ENCODE measurements around the gene ZNF57.
"Not testable (repeated sequence)": the region's sequence is repeated elsewhere in the genome, so short reads cannot be mapped to it uniquely, and the experiment has no call there.

ZNF57 gene

GRCh38 chr19:2888731-2889224 is 11.9 kb upstream of the ZNF57 start:
- in situ Hi-C loops (cut with HindIII; ENCODE audit: low sequenced_read_pairs): no loop called here

- in situ Hi-C loops (cut with HindIII; ENCODE audit: low sequenced_read_pairs): not testable (repeated sequence)
These were observed 10.2 kb upstream of the ZNF57 start for GRCh38 chr19:2890531-2890930.

GRCh38 chr19:2896694-2897093 is 4.0 kb upstream of the ZNF57 start:
- in situ Hi-C loops (cut with HindIII; ENCODE audit: low sequenced_read_pairs): no loop called here

GRCh38 chr19:2902590-2903218 is 2.0 kb downstream of the ZNF57 start:
- in situ Hi-C loops (cut with HindIII; ENCODE audit: low sequenced_read_pairs): no loop called here

GRCh38 chr19:2903326-2903725 is 2.6 kb downstream of the ZNF57 start:
- in situ Hi-C loops (cut with HindIII; ENCODE audit: low sequenced_read_pairs): not testable (repeated sequence)

- in situ Hi-C loops (cut with HindIII; ENCODE audit: low sequenced_read_pairs): no loop called here
These were observed 5.3 kb downstream of the ZNF57 start for GRCh38 chr19:2905918-2906519.

- in situ Hi-C loops (cut with HindIII; ENCODE audit: low sequenced_read_pairs): no loop called here
These were observed 6.0 kb downstream of the ZNF57 start for GRCh38 chr19:2906631-2907195.

- in situ Hi-C loops (cut with HindIII; ENCODE audit: low sequenced_read_pairs): no loop called here
These were observed 11.6 kb downstream of the ZNF57 start for GRCh38 chr19:2912306-2912705.

GRCh38 chr19:2917275-2918184 is 16.8 kb downstream of the ZNF57 start:
- in situ Hi-C loops (cut with HindIII; ENCODE audit: low sequenced_read_pairs): no loop called here

GRCh38 chr19:2922987-2923386 is 22.3 kb downstream of the ZNF57 start:
- in situ Hi-C loops (cut with HindIII; ENCODE audit: low sequenced_read_pairs): no loop called here

GRCh38 chr19:2923510-2923909 is 22.8 kb downstream of the ZNF57 start:
- in situ Hi-C loops (cut with HindIII; ENCODE audit: low sequenced_read_pairs): no loop called here

GRCh38 chr19:2926341-2927031 is 25.8 kb downstream of the ZNF57 start:
- in situ Hi-C loops (cut with HindIII; ENCODE audit: low sequenced_read_pairs): no loop called here

GRCh38 chr19:2927032-2927430 is 26.3 kb downstream of the ZNF57 start:
- in situ Hi-C loops (cut with HindIII; ENCODE audit: low sequenced_read_pairs): no loop called here

- in situ Hi-C loops (cut with HindIII; ENCODE audit: low sequenced_read_pairs): no loop called here
These were observed 32.8 kb downstream of the ZNF57 start for GRCh38 chr19:2933490-2933910.

GRCh38 chr19:2935863-2936262 is 35.1 kb downstream of the ZNF57 start:
- in situ Hi-C loops (cut with HindIII; ENCODE audit: low sequenced_read_pairs): not testable (repeated sequence)

- in situ Hi-C loops (cut with HindIII; ENCODE audit: low sequenced_read_pairs): loop anchor here (10.0 kb wide), 1 partner anchor 232 kb away; the partner anchor contains the start of gene S1PR4
These were observed 42.4 kb downstream of the ZNF57 start for GRCh38 chr19:2942928-2943640.

- in situ Hi-C loops (cut with HindIII; ENCODE audit: low sequenced_read_pairs): loop anchor here (10.0 kb wide), 1 partner anchor 230 kb away; the partner anchor contains the start of gene S1PR4
These were observed 43.7 kb downstream of the ZNF57 start for GRCh38 chr19:2944403-2944774.

GRCh38 chr19:2944775-2945574 is 44.2 kb downstream of the ZNF57 start, which contains the start of gene ZNF77:
Gene ZNF77, minus strand, starts transcription at chr19:2944971. Its CDS starts 131 bp downstream, at chr19:2944840.
- in situ Hi-C loops (cut with HindIII; ENCODE audit: low sequenced_read_pairs): loop anchor here (10.0 kb wide), 1 partner anchor 230 kb away; the partner anchor contains the start of gene S1PR4

All from endothelial cell of hepatic sinusoid (primary cell).